H1 (cell line): ENCODE results near the gene TAS1R1.
A peak's percentile ranks its signal among the peaks of the same experiment; 100 is the strongest.

Experiments used
- CTBP2 ChIP-seq: IDR thresholded peaks from 2 replicates; pipeline ENCODE4 v1.7.0; 2011; ENCODE audit warnings: borderline replicate concordance, mild to moderate bottlenecking, moderate library complexity, mixed read lengths, low read length; ENCODE audit not compliant: insufficient read depth, insufficient read length
- EZH2 ChIP-seq: fragments of 200-600 bp; sonication (generic); IDR thresholded peaks from 2 replicates; pipeline ENCODE4 v1.7.1; 2012; ENCODE audit warnings: low read depth, mild to moderate bottlenecking, moderate library complexity, low read length, inconsistent platforms; ENCODE audit not compliant: severe bottlenecking
- NRF1 ChIP-seq: IDR thresholded peaks from 2 replicates; pipeline ENCODE4 v1.6.1; 2011; ENCODE audit warnings: mild to moderate bottlenecking, low read depth, low read length, improper control_type of control experiment
- POLR2A ChIP-seq, 2 experiments: IDR thresholded peaks; 1 replicate in 1 of 2; 2 replicates in 1 of 2; pipeline ENCODE4 v1.6.1; 2011; ENCODE audit warnings: low read depth in 2 of 2, low read length in 2 of 2, mild to moderate bottlenecking in 2 of 2; ENCODE audit errors: control extremely low read depth in 1 of 2
- POLR2AphosphoS5 ChIP-seq: IDR thresholded peaks from 2 replicates; pipeline ENCODE4 v1.6.1; 2011; ENCODE audit warnings: low read depth, low read length
- RBBP5 ChIP-seq: IDR thresholded peaks from 2 replicates; pipeline ENCODE4 v1.7.1; 2012; ENCODE audit warnings: low read depth, mild to moderate bottlenecking, inconsistent platforms, low read length, moderate library complexity, borderline replicate concordance
- RFX5 ChIP-seq: IDR thresholded peaks from 2 replicates; pipeline ENCODE4 v1.6.1; 2011; ENCODE audit warnings: low read depth, low read length, improper control_type of control experiment, borderline replicate concordance
- SP1 ChIP-seq: IDR thresholded peaks from 2 replicates; pipeline ENCODE4 v1.6.1; 2011; ENCODE audit warnings: low read depth, low read length
- SRF ChIP-seq: IDR thresholded peaks from 2 replicates; pipeline ENCODE4 v1.6.1; 2011; ENCODE audit warnings: mild to moderate bottlenecking, low read depth, low read length, moderate library complexity
- TF ChIP-seq, protein P1 (sequence below), 3 experiments: IDR thresholded peaks; 1 replicate in 2 of 3; 2 replicates in 1 of 3; pipeline versions ENCODE4 v1.5.1 to v1.6.1; 2011; ENCODE audit warnings: low read length in 3 of 3, mild to moderate bottlenecking in 3 of 3, inconsistent platforms in 2 of 3, low read depth in 1 of 3, moderate library complexity in 1 of 3; ENCODE audit not compliant: insufficient read depth in 1 of 3; ENCODE audit errors: control extremely low read depth in 1 of 3

DNA sequence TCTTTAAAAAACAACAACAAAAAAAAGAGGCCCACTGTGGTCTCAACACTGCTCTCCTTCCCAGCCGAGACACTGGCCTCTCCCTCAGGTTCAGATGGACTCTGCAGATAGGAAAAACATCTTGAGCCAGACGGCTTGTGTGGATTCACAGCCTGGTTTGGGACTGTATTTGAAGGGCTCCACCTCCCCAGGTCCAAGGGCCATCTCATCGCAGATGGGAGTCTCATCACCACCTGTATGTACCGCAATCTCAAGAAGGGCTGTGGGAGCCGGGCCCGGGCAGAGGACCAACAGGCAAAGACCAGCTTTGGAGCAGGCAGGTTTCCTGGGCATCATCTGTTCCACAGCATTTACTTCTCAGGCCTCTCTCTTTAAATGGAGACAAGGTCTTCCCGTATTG, 34.9 kb downstream of the TAS1R1 start:
- TF ChIP-seq RBBP5 = no peak
- TF ChIP-seq RFX5 = no peak
- TF ChIP-seq EZH2 = no peak
- TF ChIP-seq, protein P1, sequence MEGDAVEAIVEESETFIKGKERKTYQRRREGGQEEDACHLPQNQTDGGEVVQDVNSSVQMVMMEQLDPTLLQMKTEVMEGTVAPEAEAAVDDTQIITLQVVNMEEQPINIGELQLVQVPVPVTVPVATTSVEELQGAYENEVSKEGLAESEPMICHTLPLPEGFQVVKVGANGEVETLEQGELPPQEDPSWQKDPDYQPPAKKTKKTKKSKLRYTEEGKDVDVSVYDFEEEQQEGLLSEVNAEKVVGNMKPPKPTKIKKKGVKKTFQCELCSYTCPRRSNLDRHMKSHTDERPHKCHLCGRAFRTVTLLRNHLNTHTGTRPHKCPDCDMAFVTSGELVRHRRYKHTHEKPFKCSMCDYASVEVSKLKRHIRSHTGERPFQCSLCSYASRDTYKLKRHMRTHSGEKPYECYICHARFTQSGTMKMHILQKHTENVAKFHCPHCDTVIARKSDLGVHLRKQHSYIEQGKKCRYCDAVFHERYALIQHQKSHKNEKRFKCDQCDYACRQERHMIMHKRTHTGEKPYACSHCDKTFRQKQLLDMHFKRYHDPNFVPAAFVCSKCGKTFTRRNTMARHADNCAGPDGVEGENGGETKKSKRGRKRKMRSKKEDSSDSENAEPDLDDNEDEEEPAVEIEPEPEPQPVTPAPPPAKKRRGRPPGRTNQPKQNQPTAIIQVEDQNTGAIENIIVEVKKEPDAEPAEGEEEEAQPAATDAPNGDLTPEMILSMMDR (IDR thresholded peaks at IDR 0.05; ENCODE audit: control extremely low read depth in 1 of 3, insufficient read depth in 1 of 3, low read depth in 1 of 3, low read length in 3 of 3) = no peak
- TF ChIP-seq SRF = no peak
- peak in 1 of 2 experiments; percentile 15; a peak in 1 of 3 replicates for TF ChIP-seq POLR2A (IDR thresholded peaks at IDR 0.05; ENCODE audit: control extremely low read depth in 1 of 2, low read depth in 2 of 2, low read length in 2 of 2)
- no peak for TF ChIP-seq POLR2AphosphoS5
- TF ChIP-seq NRF1 = no peak
- no peak for TF ChIP-seq CTBP2
- TF ChIP-seq SP1 = no peak
